DMS79 (cell line): ENCODE data around the gene PRKACA.
"Not testable (repeated sequence)": the region's sequence is repeated elsewhere in the genome, so short reads cannot be mapped to it uniquely, and the experiment has no call there.

Source experiments
- DNase-seq: peaks from one replicate; lab custom pipeline; 2025; lab: John Stamatoyannopoulos, UW

The PRKACA gene

GRCh38 chr19:14070268-14071050, 47.1 kb downstream of the PRKACA start:
- no peak for DNase-seq

- DNase-seq = no peak
Observed at GRCh38 chr19:14066134-14066533, 51.4 kb downstream of the PRKACA start.

GRCh38 chr19:14063105-14063504, 54.5 kb downstream of the PRKACA start:
- no peak for DNase-seq

- DNase-seq = no peak
Observed at GRCh38 chr19:14062558-14062855, 55.1 kb downstream of the PRKACA start.

GRCh38 chr19:14061751-14062557, 55.6 kb downstream of the PRKACA start, which contains the start of gene PALM3:
Gene PALM3, minus strand, starts transcription at chr19:14062076. Its CDS starts 96 bp downstream, at chr19:14061980.
- DNase-seq = no peak

GRCh38 chr19:14061081-14061749, 56.3 kb downstream of the PRKACA start:
- no peak for DNase-seq

- no peak for DNase-seq
Observed at GRCh38 chr19:14059652-14060155, 57.9 kb downstream of the PRKACA start.

- DNase-seq = no peak
Observed at GRCh38 chr19:14059093-14059480, 58.5 kb downstream of the PRKACA start.

GRCh38 chr19:14058182-14059092, 59.1 kb downstream of the PRKACA start:
- DNase-seq = no peak

- DNase-seq = no peak
Observed at GRCh38 chr19:14056741-14057356, 60.7 kb downstream of the PRKACA start.

GRCh38 chr19:14056069-14056666, 61.4 kb downstream of the PRKACA start:
- no peak for DNase-seq

GRCh38 chr19:14055396-14055795, 62.2 kb downstream of the PRKACA start:
- no peak for DNase-seq

GRCh38 chr19:14054721-14055120, 62.8 kb downstream of the PRKACA start:
- no peak for DNase-seq

GRCh38 chr19:14054099-14054498, 63.5 kb downstream of the PRKACA start:
- no peak for DNase-seq

- DNase-seq = no peak
Observed at GRCh38 chr19:14053500-14053899, 64.1 kb downstream of the PRKACA start.

- DNase-seq = no peak
Observed at GRCh38 chr19:14053032-14053431, 64.5 kb downstream of the PRKACA start.

GRCh38 chr19:14052470-14052869, 65.1 kb downstream of the PRKACA start:
- no peak for DNase-seq

GRCh38 chr19:14051980-14052379, 65.6 kb downstream of the PRKACA start:
- no peak for DNase-seq

GRCh38 chr19:14050961-14051360, 66.6 kb downstream of the PRKACA start:
- not testable (repeated sequence) for DNase-seq

GRCh38 chr19:14050512-14050911, 67.0 kb downstream of the PRKACA start:
- no peak for DNase-seq
